ENCODE data around the gene SOX3. TPM values are rescaled to one million over a fixed set of nuclear protein-coding genes. Genes with fewer than 3 reads are reported as not detected.

SOX3 gene
- total RNA-seq, 1 experiment from 2014 or later = 16.3 TPM

DNA sequence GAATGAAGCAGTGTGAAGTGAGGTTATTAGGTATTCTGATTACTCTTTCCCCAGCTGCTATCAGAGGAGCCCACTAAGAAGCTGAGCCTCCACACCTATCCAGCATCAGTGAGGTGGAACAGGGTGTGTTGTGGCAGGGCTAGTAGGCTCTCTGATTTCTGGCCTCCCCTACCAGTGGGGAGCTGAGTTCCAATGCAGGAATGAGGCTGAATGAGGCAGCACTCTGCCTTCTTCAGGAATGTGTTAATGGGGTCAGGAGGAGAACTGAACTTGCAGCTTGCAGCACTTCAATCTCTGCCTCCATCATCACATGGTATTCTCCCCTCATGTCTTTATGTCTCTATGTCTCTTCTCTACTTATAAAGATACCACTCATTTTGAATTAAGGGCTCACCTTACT is 26.9 kb downstream of the SOX3 start (continued):
- TF ChIP-seq, protein P1, sequence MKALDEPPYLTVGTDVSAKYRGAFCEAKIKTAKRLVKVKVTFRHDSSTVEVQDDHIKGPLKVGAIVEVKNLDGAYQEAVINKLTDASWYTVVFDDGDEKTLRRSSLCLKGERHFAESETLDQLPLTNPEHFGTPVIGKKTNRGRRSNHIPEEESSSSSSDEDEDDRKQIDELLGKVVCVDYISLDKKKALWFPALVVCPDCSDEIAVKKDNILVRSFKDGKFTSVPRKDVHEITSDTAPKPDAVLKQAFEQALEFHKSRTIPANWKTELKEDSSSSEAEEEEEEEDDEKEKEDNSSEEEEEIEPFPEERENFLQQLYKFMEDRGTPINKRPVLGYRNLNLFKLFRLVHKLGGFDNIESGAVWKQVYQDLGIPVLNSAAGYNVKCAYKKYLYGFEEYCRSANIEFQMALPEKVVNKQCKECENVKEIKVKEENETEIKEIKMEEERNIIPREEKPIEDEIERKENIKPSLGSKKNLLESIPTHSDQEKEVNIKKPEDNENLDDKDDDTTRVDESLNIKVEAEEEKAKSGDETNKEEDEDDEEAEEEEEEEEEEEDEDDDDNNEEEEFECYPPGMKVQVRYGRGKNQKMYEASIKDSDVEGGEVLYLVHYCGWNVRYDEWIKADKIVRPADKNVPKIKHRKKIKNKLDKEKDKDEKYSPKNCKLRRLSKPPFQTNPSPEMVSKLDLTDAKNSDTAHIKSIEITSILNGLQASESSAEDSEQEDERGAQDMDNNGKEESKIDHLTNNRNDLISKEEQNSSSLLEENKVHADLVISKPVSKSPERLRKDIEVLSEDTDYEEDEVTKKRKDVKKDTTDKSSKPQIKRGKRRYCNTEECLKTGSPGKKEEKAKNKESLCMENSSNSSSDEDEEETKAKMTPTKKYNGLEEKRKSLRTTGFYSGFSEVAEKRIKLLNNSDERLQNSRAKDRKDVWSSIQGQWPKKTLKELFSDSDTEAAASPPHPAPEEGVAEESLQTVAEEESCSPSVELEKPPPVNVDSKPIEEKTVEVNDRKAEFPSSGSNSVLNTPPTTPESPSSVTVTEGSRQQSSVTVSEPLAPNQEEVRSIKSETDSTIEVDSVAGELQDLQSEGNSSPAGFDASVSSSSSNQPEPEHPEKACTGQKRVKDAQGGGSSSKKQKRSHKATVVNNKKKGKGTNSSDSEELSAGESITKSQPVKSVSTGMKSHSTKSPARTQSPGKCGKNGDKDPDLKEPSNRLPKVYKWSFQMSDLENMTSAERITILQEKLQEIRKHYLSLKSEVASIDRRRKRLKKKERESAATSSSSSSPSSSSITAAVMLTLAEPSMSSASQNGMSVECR (CRISPR knock-in tag; IDR thresholded peaks at IDR 0.05; ENCODE audit: borderline replicate concordance) = no peak

GRCh38 chrX:140475025-140475424 is 29.8 kb downstream of the SOX3 start:
- CTCF ChIA-PET = no interaction called here

More at GRCh38 chrX:140475025-140475424, 29.8 kb downstream of the SOX3 start:
- no peak for DNase-seq (ENCODE audit: low spot score)
- Mint-ChIP-seq H3K9me3 (peaks cover 29% of the 10 kb centered on the region), H3K36me3 (peaks cover 24% of the 10 kb centered on the region), H3K4me3 (no peak overlapping the region), H3K27ac (no peak overlapping the region), H3K27me3 (ENCODE audit: low read depth) (no peaks in the 10 kb centered on the region), H3K4me1 (peaks cover 8% of the 10 kb centered on the region)
- ATAC-seq = no peak
- POLR2A ChIA-PET = no interaction called here
- no peak for TF ChIP-seq TEAD4 (CRISPR knock-in tag; IDR thresholded peaks at IDR 0.05)
- no peak for TF ChIP-seq TEAD1 (CRISPR knock-in tag; IDR thresholded peaks at IDR 0.05)
- no peak for TF ChIP-seq PRRX2 (CRISPR knock-in tag; IDR thresholded peaks at IDR 0.05)
- no peak for TF ChIP-seq GRHL2 (CRISPR knock-in tag; IDR thresholded peaks at IDR 0.05; ENCODE audit: insufficient replicate concordance, severe bottlenecking)
- TF ChIP-seq FOXK1 (CRISPR knock-in tag; IDR thresholded peaks at IDR 0.05) = no peak
- TF ChIP-seq ZNF416 (CRISPR knock-in tag; IDR thresholded peaks at IDR 0.05) = no peak
- TF ChIP-seq, protein P2, sequence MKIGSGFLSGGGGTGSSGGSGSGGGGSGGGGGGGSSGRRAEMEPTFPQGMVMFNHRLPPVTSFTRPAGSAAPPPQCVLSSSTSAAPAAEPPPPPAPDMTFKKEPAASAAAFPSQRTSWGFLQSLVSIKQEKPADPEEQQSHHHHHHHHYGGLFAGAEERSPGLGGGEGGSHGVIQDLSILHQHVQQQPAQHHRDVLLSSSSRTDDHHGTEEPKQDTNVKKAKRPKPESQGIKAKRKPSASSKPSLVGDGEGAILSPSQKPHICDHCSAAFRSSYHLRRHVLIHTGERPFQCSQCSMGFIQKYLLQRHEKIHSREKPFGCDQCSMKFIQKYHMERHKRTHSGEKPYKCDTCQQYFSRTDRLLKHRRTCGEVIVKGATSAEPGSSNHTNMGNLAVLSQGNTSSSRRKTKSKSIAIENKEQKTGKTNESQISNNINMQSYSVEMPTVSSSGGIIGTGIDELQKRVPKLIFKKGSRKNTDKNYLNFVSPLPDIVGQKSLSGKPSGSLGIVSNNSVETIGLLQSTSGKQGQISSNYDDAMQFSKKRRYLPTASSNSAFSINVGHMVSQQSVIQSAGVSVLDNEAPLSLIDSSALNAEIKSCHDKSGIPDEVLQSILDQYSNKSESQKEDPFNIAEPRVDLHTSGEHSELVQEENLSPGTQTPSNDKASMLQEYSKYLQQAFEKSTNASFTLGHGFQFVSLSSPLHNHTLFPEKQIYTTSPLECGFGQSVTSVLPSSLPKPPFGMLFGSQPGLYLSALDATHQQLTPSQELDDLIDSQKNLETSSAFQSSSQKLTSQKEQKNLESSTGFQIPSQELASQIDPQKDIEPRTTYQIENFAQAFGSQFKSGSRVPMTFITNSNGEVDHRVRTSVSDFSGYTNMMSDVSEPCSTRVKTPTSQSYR (CRISPR knock-in tag; IDR thresholded peaks at IDR 0.05) = no peak
- TF ChIP-seq FOXP1 (CRISPR knock-in tag; IDR thresholded peaks at IDR 0.05; ENCODE audit: borderline replicate concordance) = no peak
- TF ChIP-seq IRF1 (CRISPR knock-in tag; IDR thresholded peaks at IDR 0.05) = no peak
- no peak for TF ChIP-seq ATF2 (CRISPR knock-in tag; IDR thresholded peaks at IDR 0.05; ENCODE audit: borderline replicate concordance, low read depth)
- TF ChIP-seq ZNF512 (CRISPR knock-in tag; IDR thresholded peaks at IDR 0.05; ENCODE audit: borderline replicate concordance) = no peak
- TF ChIP-seq NR2C2 (CRISPR knock-in tag; IDR thresholded peaks at IDR 0.05) = no peak
- no peak for TF ChIP-seq STAT6 (CRISPR knock-in tag; conservative IDR thresholded peaks at IDR 0.05; ENCODE audit: low read depth)
- no peak for TF ChIP-seq ESRRA (CRISPR knock-in tag; IDR thresholded peaks at IDR 0.05; ENCODE audit: borderline replicate concordance)
